Measurements from ENCODE around the gene MRPL34. TPM values are rescaled to one million over a fixed set of nuclear protein-coding genes. Genes with fewer than 3 reads are reported as not detected.
"Not testable (repeated sequence)": the region's sequence is repeated elsewhere in the genome, so short reads cannot be mapped to it uniquely, and the experiment has no call there.

MRPL34 gene
- total and polyA plus RNA-seq, 2 donors (not counting 1 experiment from before 2014, with no cell fraction given) = 27.5 to 44.8 TPM

GRCh38 chr19:17266589-17266974 is 39.1 kb upstream of the MRPL34 start:
- TF ChIP-seq EZH2 (IDR thresholded peaks at IDR 0.05; ENCODE audit: low read length, missing control alignments) (no peak), CTCF (conservative IDR thresholded peaks at IDR 0.05 in 1 of 2, IDR thresholded peaks at IDR 0.05 in 1 of 2; ENCODE audit: low read depth in 1 of 2, low read length in 2 of 2) (no peak)
- Histone ChIP-seq H3K36me3 (ENCODE audit: control insufficient read depth, insufficient read depth, low read length) (peaks cover 6% of the 10 kb centered on the region), H3K27me3 (ENCODE audit: control insufficient read depth, insufficient read depth, low read length) (no peaks in the 10 kb centered on the region), H4K20me1 (ENCODE audit: control insufficient read depth, extremely low read depth, insufficient read depth, low read length) (no peaks in the 10 kb centered on the region), H3K4me3 (replicated peaks in 1 of 4; ENCODE audit: control extremely low read depth in 1 of 4, insufficient read depth in 1 of 4, low read depth in 3 of 4, low read length in 4 of 4) (no peak overlapping the region), H3K4me1 (ENCODE audit: control insufficient read depth, extremely low read depth, insufficient read depth, low read length) (no peaks in the 10 kb centered on the region), H2AFZ (ENCODE audit: low read length) (no peak overlapping the region), H3K9me3 (ENCODE audit: control insufficient read depth, insufficient read depth, low read depth, low read length) (no peaks in the 10 kb centered on the region), H3K9ac (ENCODE audit: insufficient read depth, low read length) (no peak overlapping the region), H3K27ac (ENCODE audit: insufficient read depth, low read length) (no peak overlapping the region), H3K4me2 (ENCODE audit: extremely low read depth, insufficient read depth, low read length) (no peak overlapping the region), H3K79me2 (ENCODE audit: control insufficient read depth, insufficient read depth, low read length) (peaks cover 5% of the 10 kb centered on the region)
- DNase-seq (ENCODE audit: low read depth in 2 of 2) = no peak

- peaks cover 5% of the 10 kb centered on the region for H3K79me2 ChIP-seq (ENCODE audit: control insufficient read depth, insufficient read depth, low read length)
- DNase-seq (ENCODE audit: low read depth in 2 of 2) = peak; percentile 100
- H3K27ac ChIP-seq (ENCODE audit: insufficient read depth, low read length) = peak within 1 kb of the TSS; percentile 65
- peaks cover 6% of the 10 kb centered on the region for H3K36me3 ChIP-seq (ENCODE audit: control insufficient read depth, insufficient read depth, low read length)
- TF ChIP-seq EZH2 (IDR thresholded peaks at IDR 0.05; ENCODE audit: low read length, missing control alignments) (peak; percentile 83), CTCF (conservative IDR thresholded peaks at IDR 0.05 in 1 of 2, IDR thresholded peaks at IDR 0.05 in 1 of 2; ENCODE audit: low read depth in 1 of 2, low read length in 2 of 2) (no peak)
- no peaks in the 10 kb centered on the region for H4K20me1 ChIP-seq (ENCODE audit: control insufficient read depth, extremely low read depth, insufficient read depth, low read length)
- peak within 1 kb of the TSS; percentile 63 to 98 (median 92) for H3K4me3 ChIP-seq (replicated peaks in 1 of 4; ENCODE audit: control extremely low read depth in 1 of 4, insufficient read depth in 1 of 4, low read depth in 3 of 4, low read length in 4 of 4)
- peak within 1 kb of the TSS; percentile 69 for H3K4me2 ChIP-seq (ENCODE audit: extremely low read depth, insufficient read depth, low read length)
- H3K9me3 ChIP-seq (ENCODE audit: control insufficient read depth, insufficient read depth, low read depth, low read length) = no peaks in the 10 kb centered on the region
- H3K27me3 ChIP-seq (ENCODE audit: control insufficient read depth, insufficient read depth, low read length) = no peaks in the 10 kb centered on the region
- H2AFZ ChIP-seq (ENCODE audit: low read length) = peak within 1 kb of the TSS; percentile 71
- H3K4me1 ChIP-seq (ENCODE audit: control insufficient read depth, extremely low read depth, insufficient read depth, low read length) = no peaks in the 10 kb centered on the region
- peak within 1 kb of the TSS; percentile 60 for H3K9ac ChIP-seq (ENCODE audit: insufficient read depth, low read length)
Observed at GRCh38 chr19:17266975-17267788, 38.5 kb upstream of the MRPL34 start, which contains the start of gene BABAM1. TSS of gene BABAM1 (plus strand) at chr19:17267443. CDS start at chr19:17268807, 1,364 bp downstream.

GRCh38 chr19:17268754-17269153 is 36.9 kb upstream of the MRPL34 start:
- H4K20me1 ChIP-seq (ENCODE audit: control insufficient read depth, extremely low read depth, insufficient read depth, low read length) = no peaks in the 10 kb centered on the region
- no peak overlapping the region for H3K4me2 ChIP-seq (ENCODE audit: extremely low read depth, insufficient read depth, low read length)
- peaks cover 9% of the 10 kb centered on the region for H3K36me3 ChIP-seq (ENCODE audit: control insufficient read depth, insufficient read depth, low read length)
- DNase-seq (ENCODE audit: low read depth in 2 of 2) = no peak
- H3K79me2 ChIP-seq (ENCODE audit: control insufficient read depth, insufficient read depth, low read length) = peaks cover 5% of the 10 kb centered on the region
- H3K27me3 ChIP-seq (ENCODE audit: control insufficient read depth, insufficient read depth, low read length) = no peaks in the 10 kb centered on the region
- H3K4me1 ChIP-seq (ENCODE audit: control insufficient read depth, extremely low read depth, insufficient read depth, low read length) = no peaks in the 10 kb centered on the region
- no peak overlapping the region for H3K9ac ChIP-seq (ENCODE audit: insufficient read depth, low read length)
- H3K4me3 ChIP-seq (replicated peaks in 1 of 4; ENCODE audit: control extremely low read depth in 1 of 4, insufficient read depth in 1 of 4, low read depth in 3 of 4, low read length in 4 of 4) = no peak overlapping the region
- no peaks in the 10 kb centered on the region for H3K9me3 ChIP-seq (ENCODE audit: control insufficient read depth, insufficient read depth, low read depth, low read length)
- no peak overlapping the region for H3K27ac ChIP-seq (ENCODE audit: insufficient read depth, low read length)
- no peak for TF ChIP-seq EZH2 (IDR thresholded peaks at IDR 0.05; ENCODE audit: low read length, missing control alignments)
- TF ChIP-seq CTCF (conservative IDR thresholded peaks at IDR 0.05 in 1 of 2, IDR thresholded peaks at IDR 0.05 in 1 of 2; ENCODE audit: low read depth in 1 of 2, low read length in 2 of 2) = no peak
- H2AFZ ChIP-seq (ENCODE audit: low read length) = no peak overlapping the region

GRCh38 chr19:17274892-17275291 is 30.8 kb upstream of the MRPL34 start:
- H3K27ac ChIP-seq (ENCODE audit: insufficient read depth, low read length); H2AFZ ChIP-seq (ENCODE audit: low read length); H3K79me2 ChIP-seq (ENCODE audit: control insufficient read depth, insufficient read depth, low read length); DNase-seq (ENCODE audit: low read depth in 2 of 2); H3K9me3 ChIP-seq (ENCODE audit: control insufficient read depth, insufficient read depth, low read depth, low read length); H4K20me1 ChIP-seq (ENCODE audit: control insufficient read depth, extremely low read depth, insufficient read depth, low read length); H3K9ac ChIP-seq (ENCODE audit: insufficient read depth, low read length); H3K4me1 ChIP-seq (ENCODE audit: control insufficient read depth, extremely low read depth, insufficient read depth, low read length); H3K4me3 ChIP-seq (replicated peaks in 1 of 4; ENCODE audit: control extremely low read depth in 1 of 4, insufficient read depth in 1 of 4, low read depth in 3 of 4, low read length in 4 of 4); H3K27me3 ChIP-seq (ENCODE audit: control insufficient read depth, insufficient read depth, low read length); H3K4me2 ChIP-seq (ENCODE audit: extremely low read depth, insufficient read depth, low read length): not testable (repeated sequence)
- peaks cover 21% of the 10 kb centered on the region for H3K36me3 ChIP-seq (ENCODE audit: control insufficient read depth, insufficient read depth, low read length)
